ENCODE results near the gene PPP1R13B.
"Not testable (repeated sequence)": the region's sequence is repeated elsewhere in the genome, so short reads cannot be mapped to it uniquely, and the experiment has no call there.

PPP1R13B gene

GRCh38 chr14:103856607-103857006 is 9.2 kb upstream of the PPP1R13B start:
- DNase-seq: no peak

DNA sequence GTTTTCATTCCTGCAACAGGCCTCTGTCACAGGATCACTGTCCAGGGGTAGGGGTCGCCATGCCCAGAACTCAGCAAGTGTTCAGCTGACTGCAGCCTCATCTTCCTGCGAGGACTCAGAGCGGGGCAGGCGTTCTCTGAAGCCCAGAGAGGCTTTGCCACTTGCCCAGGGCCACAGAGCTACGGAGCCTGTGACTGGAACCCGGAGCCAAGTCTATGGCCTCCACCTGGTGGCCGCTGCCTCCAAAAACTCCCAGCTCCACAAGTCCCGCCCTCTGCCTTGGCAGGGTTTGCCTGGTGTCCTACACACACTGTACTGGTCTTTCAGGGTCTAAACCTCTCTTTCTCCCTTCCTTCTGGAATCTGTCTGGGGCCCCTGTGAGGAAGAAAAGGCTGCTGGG is 8.7 kb upstream of the PPP1R13B start:
- DNase-seq: no peak

GRCh38 chr14:103855734-103856095 is 8.3 kb upstream of the PPP1R13B start:
- no peak for DNase-seq

- peak; percentile 51 for DNase-seq
Observed at GRCh38 chr14:103854822-103855733, 7.7 kb upstream of the PPP1R13B start.

DNA sequence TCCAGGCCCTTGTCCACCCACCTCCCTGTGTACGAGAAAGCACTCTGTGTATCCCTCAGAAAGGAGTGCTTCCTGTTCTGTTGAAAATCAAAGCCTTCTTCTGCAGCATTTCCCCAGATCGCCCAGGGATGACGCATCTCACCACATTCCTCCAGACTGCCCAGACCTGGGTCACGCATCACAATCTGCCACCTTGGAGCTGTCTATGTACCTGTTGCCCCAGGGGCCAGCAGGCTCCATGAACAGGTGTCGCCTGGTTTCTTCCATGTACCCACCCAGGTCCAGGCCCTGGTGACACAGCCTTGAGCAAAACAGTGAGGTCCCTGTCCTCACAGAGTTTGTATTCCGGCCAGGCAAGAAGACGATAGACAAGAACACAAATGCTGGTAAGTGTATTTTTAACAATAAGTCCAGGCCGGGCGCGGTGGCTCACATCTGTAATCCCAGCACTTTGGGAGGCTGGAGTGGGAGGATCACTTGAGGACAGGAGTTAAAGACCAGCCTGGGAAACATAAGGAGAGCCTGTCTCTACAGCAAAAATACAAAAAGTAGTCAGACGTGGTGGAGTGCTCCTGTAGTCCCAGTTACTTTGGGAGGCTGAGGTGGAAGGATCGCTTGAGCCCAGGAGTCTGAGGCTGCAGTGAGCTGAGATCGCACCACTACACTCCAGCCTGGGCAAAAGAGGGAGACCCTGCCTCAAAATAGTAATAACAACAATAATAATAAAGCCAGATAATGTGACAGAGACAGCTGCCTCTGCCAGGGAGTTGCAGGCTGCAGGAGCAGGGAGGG is 6.8 kb upstream of the PPP1R13B start:
- DNase-seq: no peak

DNA sequence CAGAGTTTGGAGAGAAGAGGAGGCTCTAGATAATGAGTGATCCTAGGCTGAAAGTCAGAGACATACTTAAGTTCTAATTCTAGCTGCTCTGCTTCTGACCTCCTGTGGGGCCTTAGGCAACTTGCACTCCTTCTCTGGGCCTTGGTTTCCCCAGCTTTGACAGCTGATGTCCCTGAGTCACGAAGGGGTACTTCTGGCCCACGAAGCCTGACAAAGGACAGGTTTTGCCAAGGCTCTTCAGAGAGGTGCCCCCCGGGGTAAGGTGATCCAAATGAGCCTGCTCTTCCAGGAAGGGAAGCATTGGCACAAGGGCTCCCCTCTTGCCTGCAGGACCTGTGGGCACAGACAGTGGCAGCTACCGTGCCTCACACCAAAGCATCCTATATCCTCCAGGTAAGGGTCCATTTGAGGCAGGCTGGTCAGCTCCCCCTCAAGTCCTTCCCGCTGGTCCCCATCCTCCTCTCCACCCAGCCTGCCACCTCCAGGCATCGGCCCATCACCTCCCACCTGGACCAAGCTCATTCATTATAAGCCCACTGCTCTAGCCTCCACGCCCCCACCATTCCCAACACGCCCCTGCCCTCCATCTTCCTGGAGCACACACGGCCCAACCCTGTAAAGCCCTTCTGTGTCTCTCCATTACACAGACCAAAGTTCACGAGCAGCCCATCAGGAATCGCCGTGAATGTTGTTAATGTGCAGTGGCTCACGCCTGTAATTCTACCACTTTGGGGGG is 1.9 kb upstream of the PPP1R13B start:
- no peak for DNase-seq

GRCh38 chr14:103848175-103849077 is 1.1 kb upstream of the PPP1R13B start:
- peak; percentile 19 for DNase-seq

- DNase-seq: no peak
Observed at GRCh38 chr14:103846543-103847450, 578 bp downstream of the PPP1R13B start.

- no peak for DNase-seq
Observed at GRCh38 chr14:103846097-103846496, 1.3 kb downstream of the PPP1R13B start.

- DNase-seq: no peak
Observed at GRCh38 chr14:103845327-103845726, 2.0 kb downstream of the PPP1R13B start.

GRCh38 chr14:103841265-103841664 is 6.1 kb downstream of the PPP1R13B start:
- DNase-seq: not testable (repeated sequence)

- no peak for DNase-seq
Observed at GRCh38 chr14:103840014-103840413, 7.4 kb downstream of the PPP1R13B start.

GRCh38 chr14:103839579-103839978 is 7.8 kb downstream of the PPP1R13B start:
- DNase-seq: no peak

DNA sequence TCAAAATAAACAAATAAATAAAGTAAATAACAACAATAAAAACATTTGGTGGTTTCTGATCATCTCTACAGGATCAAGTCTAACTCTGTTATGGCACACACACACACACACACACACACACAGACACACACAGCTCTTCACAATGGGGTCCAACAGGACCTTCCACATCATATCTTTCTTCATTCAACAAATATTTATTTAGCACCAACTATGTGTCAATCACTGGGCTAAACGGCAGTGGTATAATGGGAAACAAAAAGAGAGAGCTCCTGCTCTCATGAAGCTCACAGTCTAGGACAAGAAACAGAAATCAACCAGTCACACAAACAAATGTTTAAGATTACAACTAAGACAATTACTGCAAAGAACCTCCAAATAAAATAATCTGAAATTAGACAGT is 9.3 kb downstream of the PPP1R13B start:
- DNase-seq: no peak

DNA sequence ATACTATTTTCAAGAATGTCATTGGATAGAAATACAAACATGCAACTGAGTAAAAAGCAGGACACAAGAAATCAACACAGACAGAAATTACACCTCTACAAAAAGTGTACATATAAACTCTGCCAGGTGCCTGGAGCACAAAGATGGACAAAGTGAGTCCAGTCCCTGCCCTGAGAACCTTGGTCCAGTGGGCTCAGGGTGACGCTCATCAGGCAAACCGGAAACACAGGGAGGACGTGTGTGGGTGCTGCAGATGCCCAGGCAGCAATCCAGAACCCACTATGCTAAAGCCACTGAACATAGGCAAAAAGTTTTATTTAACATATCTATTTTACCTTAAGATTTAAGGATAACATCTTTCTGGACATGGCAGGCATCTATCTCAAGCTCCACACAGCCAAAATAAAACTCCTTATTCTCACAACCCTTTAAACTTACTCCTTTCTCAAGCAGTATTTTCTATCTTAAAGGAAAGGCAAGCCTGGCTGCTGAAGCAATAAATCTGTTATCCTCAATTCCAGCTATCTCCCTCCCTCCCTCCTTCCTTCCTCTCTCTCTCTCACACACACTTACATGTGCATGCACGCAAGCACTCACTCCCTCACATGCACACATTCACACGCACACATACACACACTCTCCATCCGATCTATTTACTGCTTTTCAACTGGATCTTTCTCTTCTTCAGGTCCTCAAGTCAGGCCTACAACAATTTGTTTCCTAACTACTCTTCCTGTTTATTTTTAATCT is 10.2 kb downstream of the PPP1R13B start:
- DNase-seq: no peak

- DNase-seq: no peak
Observed at GRCh38 chr14:103834956-103835355, 12.4 kb downstream of the PPP1R13B start.

- DNase-seq: no peak
Observed at GRCh38 chr14:103833711-103834110, 13.7 kb downstream of the PPP1R13B start.

- no peak for DNase-seq
Observed at GRCh38 chr14:103832046-103832445, 15.3 kb downstream of the PPP1R13B start.

DNA sequence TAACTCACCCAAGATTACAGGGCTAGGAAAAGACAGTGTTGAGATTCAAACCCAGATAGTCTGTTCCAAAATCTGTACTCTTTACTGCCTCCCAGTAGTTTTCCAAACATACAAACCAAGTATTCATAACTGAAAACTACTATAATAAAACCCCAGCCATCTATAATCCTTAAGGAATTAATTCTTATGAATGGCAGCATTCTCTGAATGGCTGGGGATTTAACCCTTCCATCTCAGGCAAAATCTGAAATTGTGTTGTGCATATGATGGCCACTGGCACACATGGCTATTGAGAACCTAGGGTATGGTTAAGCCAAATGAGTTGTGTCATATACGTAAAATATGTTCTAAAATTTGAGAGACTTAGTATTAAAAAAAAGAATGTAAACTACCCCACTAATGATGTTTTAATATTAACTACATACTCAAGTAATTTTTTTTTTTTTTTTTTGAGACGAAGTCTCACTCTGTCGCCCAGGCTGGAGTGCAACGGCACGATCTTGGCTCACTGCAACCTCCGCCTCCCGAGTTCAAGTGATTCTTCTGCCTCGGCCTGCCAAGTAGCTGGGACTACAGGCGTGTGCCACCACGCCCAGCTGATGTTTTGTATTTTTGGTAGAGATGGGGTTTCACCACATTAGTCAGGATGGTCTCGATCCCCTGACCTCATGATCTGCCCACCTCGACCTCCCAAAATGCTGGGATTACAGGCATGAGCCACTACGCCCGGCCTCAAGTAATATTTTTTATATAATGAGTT is 16.7 kb downstream of the PPP1R13B start:
- DNase-seq: no peak
